HCT116 (cell line): ENCODE results near the gene GAB4. TPM values are rescaled to one million over a fixed set of nuclear protein-coding genes. Genes with fewer than 3 reads are reported as not detected.

ENCODE experiments used
- ATAC-seq: fragments of 200-7000 bp; cut with Tn5 transposase; 2 replicates; pipeline ENCODE4 v1.9.1; 2020; ENCODE audit warnings: mild to moderate bottlenecking, moderate library complexity
- BruUV-seq: library from RNA; stranded (reverse); fragments of 400-500 nt; replicated peaks from 2 replicates; lab custom pipeline; 2021; lab: Mats Ljungman, UMichigan
- CTCF ChIA-PET: fragments of 300-600 bp; sonication (Branson Sonifier 250); formaldehyde crosslinking; loops from one replicate; lab custom pipeline; 2021; ENCODE audit warnings: antibody characterized with exemption; lab: Charles Lee
- POLR2A ChIA-PET: fragments of 300-600, 350-600 bp; sonication (Branson Sonifier 250); formaldehyde crosslinking; loops from one replicate; lab custom pipeline; 2021; ENCODE audit warnings: antibody characterized with exemption; lab: Charles Lee
- RAD21 ChIA-PET, 2 experiments: fragments of 300-600 bp; sonication (Branson Sonifier 250); formaldehyde crosslinking; loops; one replicate each; lab custom pipeline; 2023; ENCODE audit warnings: low total read pairs in 2 of 2; ENCODE audit not compliant: uncharacterized antibody in 2 of 2, unreplicated experiment in 2 of 2, low non-redundant PET in 1 of 2; lab: Charles Lee
- DNase-seq: peaks from one replicate; pipeline ENCODE4 v3.0.0-alpha.2; 2010; ENCODE audit warnings: low read depth, low spot score
- H2AFZ ChIP-seq: fragments of 200-600 bp; shearing (Covaris generic), sonication (generic); 2 replicates; pipeline ENCODE4 v1.6.1; 2017; ENCODE audit warnings: low read depth, mixed run types, mixed read lengths, antibody characterized with exemption, low read length; ENCODE audit not compliant: poor library complexity, severe bottlenecking
- H3K27ac ChIP-seq: 2 replicates; pipeline ENCODE4 v1.5.1; 2012; ENCODE audit warnings: low read depth, low read length
- H3K27me3 ChIP-seq: fragments of 200-600 bp; sonication (generic); 2 replicates; pipeline ENCODE4 v1.6.1; 2016; ENCODE audit warnings: mixed run types, low read length, mixed read lengths; ENCODE audit not compliant: insufficient read depth
- H3K36me3 ChIP-seq, 2 experiments: fragments of 200-500 bp in 1 of 2; fragments of 200-600 bp in 1 of 2; sonication (Bioruptor generic) in 1 of 2; sonication (generic) in 1 of 2; 2 replicates each; pipeline versions ENCODE4 v1.5.1 to v1.6.1; 2014 to 2016; ENCODE audit warnings: low read length in 2 of 2, inconsistent platforms in 1 of 2, mixed read lengths in 1 of 2, mixed run types in 1 of 2; ENCODE audit not compliant: insufficient read depth in 2 of 2, control insufficient read depth in 1 of 2
- H3K4me1 ChIP-seq, 2 experiments: fragments of 200-600 bp in 1 of 2; sonication (generic) in 1 of 2; 2 replicates each; pipeline versions ENCODE4 v1.5.1 to v1.6.1; 2012 to 2017; ENCODE audit warnings: low read length in 2 of 2, inconsistent platforms in 1 of 2, mild to moderate bottlenecking in 1 of 2, mixed read lengths in 1 of 2, mixed run types in 1 of 2, moderate library complexity in 1 of 2; ENCODE audit not compliant: insufficient read depth in 2 of 2, control insufficient read depth in 1 of 2
- H3K4me2 ChIP-seq: fragments of 200-600 bp; sonication (generic); 2 replicates; pipeline ENCODE4 v1.6.1; 2017; ENCODE audit warnings: mixed run types, low read length, mixed read lengths
- H3K4me3 ChIP-seq, 2 experiments: fragments of 200-600 bp in 1 of 2; sonication (generic) in 1 of 2; replicated peaks in 1 of 2; 2 replicates each; pipeline ENCODE4 v1.5.1; 2011 to 2016; ENCODE audit warnings: low read length in 2 of 2, control low read depth in 1 of 2, low read depth in 1 of 2, mild to moderate bottlenecking in 1 of 2, mixed read lengths in 1 of 2, mixed run types in 1 of 2
- H3K79me2 ChIP-seq: fragments of 200-600 bp; sonication (generic); 2 replicates; pipeline ENCODE4 v1.6.1; 2017; ENCODE audit warnings: mild to moderate bottlenecking, mixed run types, low read length, moderate library complexity, mixed read lengths; ENCODE audit not compliant: insufficient read depth
- H3K9ac ChIP-seq: fragments of 200-600 bp; sonication (generic); 2 replicates; pipeline ENCODE4 v1.6.1; 2016; ENCODE audit warnings: low read length, mixed read lengths
- H3K9me2 ChIP-seq: fragments of 200-600 bp; sonication (generic), shearing (Covaris generic); 2 replicates; pipeline ENCODE4 v1.6.1; 2017; ENCODE audit warnings: mixed run types, mild to moderate bottlenecking, moderate library complexity; ENCODE audit not compliant: insufficient read depth
- H3K9me3 ChIP-seq, 2 experiments: fragments of 200-500 bp in 1 of 2; fragments of 200-600 bp in 1 of 2; sonication (Bioruptor generic) in 1 of 2; sonication (generic) in 1 of 2; 2 replicates each; pipeline ENCODE4 v1.6.1; 2014 to 2017; ENCODE audit warnings: low read length in 2 of 2, mixed read lengths in 2 of 2, inconsistent platforms in 1 of 2, low read depth in 1 of 2, mild to moderate bottlenecking in 1 of 2, mixed run types in 1 of 2, moderate library complexity in 1 of 2; ENCODE audit not compliant: control insufficient read depth in 1 of 2, insufficient read depth in 1 of 2
- H4K20me1 ChIP-seq: fragments of 200-600 bp; sonication (generic), shearing (Covaris generic); 2 replicates; pipeline ENCODE4 v1.6.1; 2017; ENCODE audit warnings: mixed run types, mild to moderate bottlenecking, moderate library complexity; ENCODE audit not compliant: insufficient read depth
- CBX3 ChIP-seq: IDR thresholded peaks from 2 replicates; pipeline ENCODE4 v1.6.1; 2012; ENCODE audit warnings: low read depth
- CEBPB ChIP-seq: IDR thresholded peaks from 2 replicates; pipeline ENCODE4 v1.6.1; 2012; ENCODE audit warnings: low read depth
- EGR1 ChIP-seq: IDR thresholded peaks from 2 replicates; pipeline ENCODE4 v1.6.1; 2012; ENCODE audit warnings: low read depth
- ELF1 ChIP-seq: IDR thresholded peaks from 2 replicates; pipeline ENCODE4 v1.6.1; 2012; ENCODE audit warnings: low read depth, borderline replicate concordance
- EZH2 ChIP-seq: fragments of 200-600 bp; sonication (generic); IDR thresholded peaks from 2 replicates; pipeline ENCODE4 v1.6.1; 2017; ENCODE audit warnings: antibody characterized with exemption, mixed run types
- EZH2phosphoT487 ChIP-seq: fragments of 200-600 bp; IDR thresholded peaks from 2 replicates; pipeline ENCODE4 v1.6.1; 2018; ENCODE audit warnings: antibody characterized with exemption, borderline replicate concordance
- FOSL1 ChIP-seq: IDR thresholded peaks from 2 replicates; pipeline ENCODE4 v1.6.1; 2012; ENCODE audit warnings: low read depth
- JUND ChIP-seq: IDR thresholded peaks from 2 replicates; pipeline ENCODE4 v1.6.1; 2012
- POLR2AphosphoS5 ChIP-seq: IDR thresholded peaks from 2 replicates; pipeline ENCODE4 v1.6.1; 2011; ENCODE audit warnings: mild to moderate bottlenecking, low read depth, low read length, moderate library complexity
- RAD21 ChIP-seq: IDR thresholded peaks from 2 replicates; pipeline ENCODE4 v1.6.1; 2012; ENCODE audit warnings: low read depth, mild to moderate bottlenecking
- SIN3A ChIP-seq: IDR thresholded peaks from 2 replicates; pipeline ENCODE4 v1.6.1; 2012; ENCODE audit warnings: low read depth
- SP1 ChIP-seq: IDR thresholded peaks from 2 replicates; pipeline ENCODE4 v1.6.1; 2012; ENCODE audit warnings: low read depth
- TCF7L2 ChIP-seq: IDR thresholded peaks from 2 replicates; pipeline ENCODE4 v1.7.0; 2011; ENCODE audit warnings: borderline replicate concordance, inconsistent platforms; ENCODE audit not compliant: insufficient read depth, insufficient read length; ENCODE audit errors: extremely low read depth
- YY1 ChIP-seq: IDR thresholded peaks from 2 replicates; pipeline ENCODE4 v1.6.1; 2011; ENCODE audit warnings: low read length, low read depth, moderate library complexity, mild to moderate bottlenecking; ENCODE audit not compliant: insufficient replicate concordance; ENCODE audit errors: extremely low read depth
- ZFX ChIP-seq: fragments of 450-650 bp; IDR thresholded peaks from 2 replicates; pipeline ENCODE4 v1.6.1; 2017
- intact Hi-C: fragments of 100-400 bp; cut with micrococcal nuclease; formaldehyde crosslinking; loops from 2 replicates; pipeline ENCODE4 v1.10.0; 2022
- total RNA-seq: library from RNA; stranded (reverse); gene quantifications from one replicate; pipeline ENCODE4 v1.2.1, GENCODE V29; 2021; ENCODE audit not compliant: unreplicated experiment
- TF ChIP-seq, protein P1 (sequence below), 3 experiments: fragments of 200-600 bp in 1 of 3; sonication (generic) in 1 of 3; IDR thresholded peaks in 2 of 3; conservative IDR thresholded peaks in 1 of 3; 2 replicates each; pipeline ENCODE4 v1.5.1; 2012 to 2017; ENCODE audit warnings: low read depth in 2 of 3, low read length in 2 of 3, antibody characterized with exemption in 1 of 3, borderline replicate concordance in 1 of 3, control low read depth in 1 of 3, mild to moderate bottlenecking in 1 of 3, mixed read lengths in 1 of 3, mixed run types in 1 of 3, moderate library complexity in 1 of 3; ENCODE audit not compliant: insufficient read depth in 1 of 3
- TF ChIP-seq, protein P2 (sequence below): IDR thresholded peaks from 2 replicates; pipeline ENCODE4 v1.6.1; 2012; ENCODE audit warnings: low read depth
- TF ChIP-seq, protein P3 (sequence below): IDR thresholded peaks from 2 replicates; pipeline ENCODE4 v1.6.1; 2011; ENCODE audit warnings: mild to moderate bottlenecking, low read length, moderate library complexity; ENCODE audit not compliant: insufficient replicate concordance; ENCODE audit errors: extremely low read depth
- TF ChIP-seq, protein P4 (sequence below): IDR thresholded peaks from 2 replicates; pipeline ENCODE4 v1.6.1; 2012

GAB4 gene
- total RNA-seq, 1 experiment from 2014 or later, result not detected

DNA sequence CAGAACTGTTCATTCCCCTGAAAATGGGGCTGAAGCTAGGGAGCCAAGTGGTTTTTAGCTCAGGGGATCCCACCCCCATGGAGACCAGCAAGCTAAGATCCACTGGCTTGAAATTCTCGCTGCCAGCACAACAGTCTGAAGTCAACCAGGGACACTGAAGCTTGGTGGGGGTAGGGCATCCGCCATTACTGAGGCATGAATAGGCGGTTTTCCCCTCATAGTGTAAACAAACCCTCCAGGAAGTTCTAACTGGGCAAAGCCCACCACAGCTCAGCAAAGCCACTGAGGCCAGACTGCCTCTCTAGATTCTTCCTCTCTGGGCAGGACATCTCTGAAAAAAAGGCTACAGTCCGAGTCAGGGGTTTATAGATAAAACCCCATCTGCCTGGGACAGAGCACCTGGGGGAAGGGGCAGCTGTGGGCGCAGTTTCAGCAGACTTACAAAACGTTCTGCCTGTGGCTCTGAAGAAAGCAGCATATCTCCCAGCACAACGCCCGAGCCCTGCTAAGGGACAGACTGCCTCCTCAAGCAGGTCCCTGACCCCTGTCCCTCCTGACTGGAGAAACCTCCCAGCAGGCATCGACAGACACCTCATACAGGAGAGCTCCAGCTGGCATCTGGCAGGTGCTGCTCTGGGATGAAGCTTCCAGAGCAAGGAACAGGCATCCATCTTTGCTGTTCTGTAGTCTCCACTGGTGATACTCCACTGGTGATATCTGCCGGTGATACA lies 32.7 kb downstream of the GAB4 start:
- no peak for ATAC-seq
- no peaks in the 10 kb centered on the region for H4K20me1 ChIP-seq
- H3K4me2 ChIP-seq, result no peak overlapping the region
- H3K9ac ChIP-seq, result no peak overlapping the region
- no peak overlapping the region for H3K27ac ChIP-seq
- no peaks in the 10 kb centered on the region for H3K9me3 ChIP-seq
- H3K9me2 ChIP-seq, result no peaks in the 10 kb centered on the region
- H3K79me2 ChIP-seq, result no peaks in the 10 kb centered on the region
- intact Hi-C loops, result no loop called here
- RAD21 ChIA-PET, result no interaction called here
- H2AFZ ChIP-seq, result no peak overlapping the region
- POLR2A ChIA-PET, result no interaction called here
- H3K27me3 ChIP-seq, result peaks cover 37% of the 10 kb centered on the region
- CTCF ChIA-PET, result no interaction called here
- no TSS peak for BruUV-seq
- H3K4me3 ChIP-seq, result no peak overlapping the region
- H3K4me1 ChIP-seq, result peaks cover 0 to 3% of the 10 kb centered on the region in 2 experiments; a peak in 3 of 4 replicates
- TF ChIP-seq SIN3A, result no peak
- TF ChIP-seq JUND, result no peak
- no peak for TF ChIP-seq ELF1
- TF ChIP-seq EZH2, result no peak
- no peak for TF ChIP-seq FOSL1
- TF ChIP-seq EZH2phosphoT487, result no peak
- TF ChIP-seq, protein P1, sequence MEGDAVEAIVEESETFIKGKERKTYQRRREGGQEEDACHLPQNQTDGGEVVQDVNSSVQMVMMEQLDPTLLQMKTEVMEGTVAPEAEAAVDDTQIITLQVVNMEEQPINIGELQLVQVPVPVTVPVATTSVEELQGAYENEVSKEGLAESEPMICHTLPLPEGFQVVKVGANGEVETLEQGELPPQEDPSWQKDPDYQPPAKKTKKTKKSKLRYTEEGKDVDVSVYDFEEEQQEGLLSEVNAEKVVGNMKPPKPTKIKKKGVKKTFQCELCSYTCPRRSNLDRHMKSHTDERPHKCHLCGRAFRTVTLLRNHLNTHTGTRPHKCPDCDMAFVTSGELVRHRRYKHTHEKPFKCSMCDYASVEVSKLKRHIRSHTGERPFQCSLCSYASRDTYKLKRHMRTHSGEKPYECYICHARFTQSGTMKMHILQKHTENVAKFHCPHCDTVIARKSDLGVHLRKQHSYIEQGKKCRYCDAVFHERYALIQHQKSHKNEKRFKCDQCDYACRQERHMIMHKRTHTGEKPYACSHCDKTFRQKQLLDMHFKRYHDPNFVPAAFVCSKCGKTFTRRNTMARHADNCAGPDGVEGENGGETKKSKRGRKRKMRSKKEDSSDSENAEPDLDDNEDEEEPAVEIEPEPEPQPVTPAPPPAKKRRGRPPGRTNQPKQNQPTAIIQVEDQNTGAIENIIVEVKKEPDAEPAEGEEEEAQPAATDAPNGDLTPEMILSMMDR (IDR thresholded peaks at IDR 0.05 in 2 of 3, conservative IDR thresholded peaks at IDR 0.05 in 1 of 3; ENCODE audit: borderline replicate concordance in 1 of 3, insufficient read depth in 1 of 3, low read depth in 2 of 3, low read length in 2 of 3), result no peak
- TF ChIP-seq YY1, result no peak
- no peak for TF ChIP-seq CEBPB
- TF ChIP-seq TCF7L2, result no peak
- TF ChIP-seq, protein P2, sequence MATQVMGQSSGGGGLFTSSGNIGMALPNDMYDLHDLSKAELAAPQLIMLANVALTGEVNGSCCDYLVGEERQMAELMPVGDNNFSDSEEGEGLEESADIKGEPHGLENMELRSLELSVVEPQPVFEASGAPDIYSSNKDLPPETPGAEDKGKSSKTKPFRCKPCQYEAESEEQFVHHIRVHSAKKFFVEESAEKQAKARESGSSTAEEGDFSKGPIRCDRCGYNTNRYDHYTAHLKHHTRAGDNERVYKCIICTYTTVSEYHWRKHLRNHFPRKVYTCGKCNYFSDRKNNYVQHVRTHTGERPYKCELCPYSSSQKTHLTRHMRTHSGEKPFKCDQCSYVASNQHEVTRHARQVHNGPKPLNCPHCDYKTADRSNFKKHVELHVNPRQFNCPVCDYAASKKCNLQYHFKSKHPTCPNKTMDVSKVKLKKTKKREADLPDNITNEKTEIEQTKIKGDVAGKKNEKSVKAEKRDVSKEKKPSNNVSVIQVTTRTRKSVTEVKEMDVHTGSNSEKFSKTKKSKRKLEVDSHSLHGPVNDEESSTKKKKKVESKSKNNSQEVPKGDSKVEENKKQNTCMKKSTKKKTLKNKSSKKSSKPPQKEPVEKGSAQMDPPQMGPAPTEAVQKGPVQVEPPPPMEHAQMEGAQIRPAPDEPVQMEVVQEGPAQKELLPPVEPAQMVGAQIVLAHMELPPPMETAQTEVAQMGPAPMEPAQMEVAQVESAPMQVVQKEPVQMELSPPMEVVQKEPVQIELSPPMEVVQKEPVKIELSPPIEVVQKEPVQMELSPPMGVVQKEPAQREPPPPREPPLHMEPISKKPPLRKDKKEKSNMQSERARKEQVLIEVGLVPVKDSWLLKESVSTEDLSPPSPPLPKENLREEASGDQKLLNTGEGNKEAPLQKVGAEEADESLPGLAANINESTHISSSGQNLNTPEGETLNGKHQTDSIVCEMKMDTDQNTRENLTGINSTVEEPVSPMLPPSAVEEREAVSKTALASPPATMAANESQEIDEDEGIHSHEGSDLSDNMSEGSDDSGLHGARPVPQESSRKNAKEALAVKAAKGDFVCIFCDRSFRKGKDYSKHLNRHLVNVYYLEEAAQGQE, result no peak
- TF ChIP-seq, protein P3, sequence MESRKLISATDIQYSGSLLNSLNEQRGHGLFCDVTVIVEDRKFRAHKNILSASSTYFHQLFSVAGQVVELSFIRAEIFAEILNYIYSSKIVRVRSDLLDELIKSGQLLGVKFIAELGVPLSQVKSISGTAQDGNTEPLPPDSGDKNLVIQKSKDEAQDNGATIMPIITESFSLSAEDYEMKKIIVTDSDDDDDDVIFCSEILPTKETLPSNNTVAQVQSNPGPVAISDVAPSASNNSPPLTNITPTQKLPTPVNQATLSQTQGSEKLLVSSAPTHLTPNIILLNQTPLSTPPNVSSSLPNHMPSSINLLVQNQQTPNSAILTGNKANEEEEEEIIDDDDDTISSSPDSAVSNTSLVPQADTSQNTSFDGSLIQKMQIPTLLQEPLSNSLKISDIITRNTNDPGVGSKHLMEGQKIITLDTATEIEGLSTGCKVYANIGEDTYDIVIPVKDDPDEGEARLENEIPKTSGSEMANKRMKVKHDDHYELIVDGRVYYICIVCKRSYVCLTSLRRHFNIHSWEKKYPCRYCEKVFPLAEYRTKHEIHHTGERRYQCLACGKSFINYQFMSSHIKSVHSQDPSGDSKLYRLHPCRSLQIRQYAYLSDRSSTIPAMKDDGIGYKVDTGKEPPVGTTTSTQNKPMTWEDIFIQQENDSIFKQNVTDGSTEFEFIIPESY, result no peak
- TF ChIP-seq, protein P4, sequence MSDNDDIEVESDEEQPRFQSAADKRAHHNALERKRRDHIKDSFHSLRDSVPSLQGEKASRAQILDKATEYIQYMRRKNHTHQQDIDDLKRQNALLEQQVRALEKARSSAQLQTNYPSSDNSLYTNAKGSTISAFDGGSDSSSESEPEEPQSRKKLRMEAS, result no peak
- TF ChIP-seq CBX3, result no peak
- TF ChIP-seq EGR1, result no peak
- TF ChIP-seq SP1, result no peak
- TF ChIP-seq POLR2AphosphoS5, result no peak
- no peak for TF ChIP-seq RAD21
- TF ChIP-seq ZFX, result no peak
- no peak for DNase-seq
- H3K36me3 ChIP-seq, result no peaks in the 10 kb centered on the region
